Right atrium auricular region (tissue), 2 donors: ENCODE data around the gene KCNMB2. TPM values are rescaled to one million over a fixed set of nuclear protein-coding genes. Genes with fewer than 3 reads are reported as not detected.

Experiments
- DNase-seq: peaks from one replicate; pipeline ENCODE4 v3.0.0-alpha.2; 2019; ENCODE audit warnings: low spot score
- H3K27ac ChIP-seq, 2 donors: fragments of 200-600 bp; sonication (generic); 1 replicate in 1 of 2; 2 replicates in 1 of 2; pipeline ENCODE4 v1.5.1; 2016 to 2019
- H3K27me3 ChIP-seq, 2 donors: fragments of 200-600 bp; sonication (generic); one replicate each; pipeline versions ENCODE4 v1.5.1 to v1.6.0; 2017 to 2019
- H3K36me3 ChIP-seq: fragments of 200-600 bp; sonication (generic); one replicate; pipeline ENCODE4 v1.5.1; 2016
- H3K4me1 ChIP-seq, 2 donors: fragments of 200-600 bp; sonication (generic); one replicate each; pipeline versions ENCODE4 v1.5.1 to v1.6.0; 2017 to 2019
- H3K4me3 ChIP-seq, 2 donors: fragments of 200-600 bp; sonication (generic); 1 replicate in 1 of 2; 2 replicates in 1 of 2; pipeline ENCODE4 v1.5.1; 2017 to 2019; ENCODE audit warnings: mild to moderate bottlenecking in 1 of 2, moderate library complexity in 1 of 2
- H3K9me3 ChIP-seq, 2 donors: fragments of 200-600 bp; sonication (generic); one replicate each; pipeline ENCODE4 v1.5.1; 2019
- total RNA-seq, 2 donors: library from RNA; depleted of rRNA; stranded (reverse); fragments of >200 nt; gene quantifications; one replicate each; pipeline ENCODE4 v1.1.0, GENCODE V29; 2016
- TF ChIP-seq, protein P1 (sequence below), 2 donors: fragments of 200-600 bp; sonication (generic); IDR thresholded peaks; one replicate each; pipeline ENCODE4 v1.5.1; 2019; ENCODE audit warnings: antibody characterized with exemption in 2 of 2

KCNMB2 gene
- total RNA-seq, 2 donors from 2014 or later, result 2.8 to 18.2 TPM

DNA sequence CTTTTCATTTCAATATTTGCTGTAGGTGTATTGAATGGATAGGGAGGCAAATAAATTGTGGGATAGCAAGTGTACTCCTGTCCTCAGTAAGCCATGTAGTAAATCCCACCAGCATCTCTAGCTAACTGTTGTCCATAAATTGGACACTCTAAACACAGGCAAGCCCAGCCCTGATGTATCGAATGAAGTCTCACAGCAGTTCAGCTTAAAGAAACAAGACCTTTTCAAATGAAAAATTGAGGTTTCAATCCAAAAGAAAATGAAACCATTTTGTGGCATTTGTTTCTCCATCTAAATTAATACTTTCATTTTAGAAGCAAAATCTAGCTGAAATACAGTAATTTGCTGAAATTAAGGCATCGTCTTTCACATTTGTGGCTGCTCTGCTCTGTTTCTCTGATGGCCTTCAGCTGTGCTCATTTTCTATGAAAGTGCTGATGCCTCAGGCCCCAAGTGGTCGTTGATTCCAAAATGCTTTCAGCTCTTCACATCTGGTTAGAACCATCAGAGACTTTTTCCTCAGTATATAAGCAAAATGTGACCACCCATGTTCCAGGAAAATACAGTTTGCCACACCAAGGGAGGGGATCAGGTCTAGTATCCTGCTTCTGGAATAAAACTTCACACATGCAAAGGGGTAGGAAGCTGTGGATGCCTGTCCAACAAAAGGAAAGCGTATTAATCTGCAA lies 290.3 kb downstream of the KCNMB2 start:
- no peaks in the 10 kb centered on the region for H3K36me3 ChIP-seq
- H3K27ac ChIP-seq, result no peak overlapping the region
- TF ChIP-seq, protein P1, sequence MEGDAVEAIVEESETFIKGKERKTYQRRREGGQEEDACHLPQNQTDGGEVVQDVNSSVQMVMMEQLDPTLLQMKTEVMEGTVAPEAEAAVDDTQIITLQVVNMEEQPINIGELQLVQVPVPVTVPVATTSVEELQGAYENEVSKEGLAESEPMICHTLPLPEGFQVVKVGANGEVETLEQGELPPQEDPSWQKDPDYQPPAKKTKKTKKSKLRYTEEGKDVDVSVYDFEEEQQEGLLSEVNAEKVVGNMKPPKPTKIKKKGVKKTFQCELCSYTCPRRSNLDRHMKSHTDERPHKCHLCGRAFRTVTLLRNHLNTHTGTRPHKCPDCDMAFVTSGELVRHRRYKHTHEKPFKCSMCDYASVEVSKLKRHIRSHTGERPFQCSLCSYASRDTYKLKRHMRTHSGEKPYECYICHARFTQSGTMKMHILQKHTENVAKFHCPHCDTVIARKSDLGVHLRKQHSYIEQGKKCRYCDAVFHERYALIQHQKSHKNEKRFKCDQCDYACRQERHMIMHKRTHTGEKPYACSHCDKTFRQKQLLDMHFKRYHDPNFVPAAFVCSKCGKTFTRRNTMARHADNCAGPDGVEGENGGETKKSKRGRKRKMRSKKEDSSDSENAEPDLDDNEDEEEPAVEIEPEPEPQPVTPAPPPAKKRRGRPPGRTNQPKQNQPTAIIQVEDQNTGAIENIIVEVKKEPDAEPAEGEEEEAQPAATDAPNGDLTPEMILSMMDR (IDR thresholded peaks at IDR 0.05), result no peak
- no peaks in the 10 kb centered on the region for H3K27me3 ChIP-seq
- H3K4me1 ChIP-seq, result peaks cover 0 to 13% of the 10 kb centered on the region in 2 donors
- no peak overlapping the region for H3K4me3 ChIP-seq
- no peak for DNase-seq
- no peaks in the 10 kb centered on the region for H3K9me3 ChIP-seq

DNA sequence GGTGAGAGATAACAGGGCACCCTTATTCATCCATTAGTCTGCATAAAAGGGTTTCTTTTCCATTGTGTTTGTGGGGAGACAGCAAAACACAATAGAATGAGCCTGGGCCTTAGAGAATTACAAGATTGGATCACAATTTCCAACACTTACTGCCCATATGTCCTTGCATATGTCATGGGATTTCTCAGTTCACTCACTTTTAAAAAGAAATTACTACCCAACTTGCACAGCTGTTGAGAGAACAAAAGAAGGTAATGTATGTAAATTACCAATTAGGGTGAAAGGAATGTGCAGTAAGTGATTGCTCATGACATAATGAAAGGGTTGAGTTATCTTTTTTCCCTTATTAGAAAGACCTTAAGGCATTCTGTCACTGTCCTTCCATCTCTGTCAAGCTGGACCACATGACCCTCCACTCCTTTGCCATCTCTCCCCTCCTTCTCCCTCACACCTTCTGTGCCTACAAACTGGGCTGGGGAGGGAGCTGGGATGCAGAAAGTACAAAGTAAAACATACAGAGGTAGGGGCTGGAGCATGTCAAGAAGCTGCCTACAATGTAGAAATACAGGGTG lies 291.1 kb downstream of the KCNMB2 start:
- no peak overlapping the region for H3K4me3 ChIP-seq
- H3K36me3 ChIP-seq, result no peaks in the 10 kb centered on the region
- H3K9me3 ChIP-seq, result no peaks in the 10 kb centered on the region
- TF ChIP-seq, protein P1 (IDR thresholded peaks at IDR 0.05), result no peak
- no peak overlapping the region for H3K27ac ChIP-seq
- H3K27me3 ChIP-seq, result no peaks in the 10 kb centered on the region
- peaks cover 0 to 13% of the 10 kb centered on the region in 2 donors for H3K4me1 ChIP-seq
- DNase-seq, result no peak

DNA sequence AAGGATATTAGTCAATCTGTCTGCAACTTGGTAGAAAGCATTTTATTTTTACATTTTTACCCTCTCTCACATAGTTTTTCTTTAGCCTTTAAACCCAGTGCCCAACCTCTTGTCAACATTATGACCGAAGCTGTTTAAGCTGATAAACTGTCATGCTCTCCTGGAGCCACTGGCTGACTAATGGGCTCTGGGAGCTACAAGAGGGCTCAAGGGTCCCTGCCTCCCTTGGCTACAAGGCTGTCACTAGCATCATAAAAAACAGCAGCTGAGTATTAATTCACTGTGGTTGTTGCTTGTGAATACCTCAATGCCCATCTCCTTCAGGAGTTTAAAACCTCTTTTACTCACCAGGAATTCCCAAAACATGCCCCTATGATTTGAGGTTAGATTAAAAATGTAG lies 297.5 kb downstream of the KCNMB2 start:
- no peaks in the 10 kb centered on the region for H3K27me3 ChIP-seq
- H3K9me3 ChIP-seq, result no peaks in the 10 kb centered on the region
- no peaks in the 10 kb centered on the region for H3K36me3 ChIP-seq
- no peak for DNase-seq
- H3K27ac ChIP-seq, result no peak overlapping the region
- no peaks in the 10 kb centered on the region for H3K4me1 ChIP-seq
- H3K4me3 ChIP-seq, result no peak overlapping the region
- TF ChIP-seq, protein P1 (IDR thresholded peaks at IDR 0.05), result no peak

DNA sequence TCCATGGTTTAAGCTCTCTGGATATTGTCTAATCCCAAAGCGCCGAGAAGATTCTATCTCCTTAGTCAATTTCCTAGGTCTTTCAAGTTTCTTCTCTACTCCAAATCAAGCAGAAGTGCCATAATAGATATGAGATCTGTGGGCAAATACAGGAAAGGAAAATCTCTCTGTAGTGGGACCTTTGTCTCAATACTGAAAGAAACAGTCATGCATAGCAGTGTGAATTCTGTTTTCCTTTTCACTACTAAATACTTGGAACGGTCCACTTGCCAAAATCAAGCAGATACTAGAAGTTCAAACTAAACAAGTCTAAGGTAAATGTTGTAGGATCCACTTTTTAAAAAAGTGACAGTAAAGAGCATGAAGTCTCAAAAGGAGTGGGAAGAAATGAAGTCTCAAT lies 298.8 kb downstream of the KCNMB2 start:
- Histone ChIP-seq H3K4me1 (no peaks in the 10 kb centered on the region), H3K27ac (no peak overlapping the region), H3K27me3 (no peaks in the 10 kb centered on the region), H3K9me3 (no peaks in the 10 kb centered on the region), H3K4me3 (no peak overlapping the region), H3K36me3 (no peaks in the 10 kb centered on the region)
- TF ChIP-seq, protein P1 (IDR thresholded peaks at IDR 0.05), result no peak
- DNase-seq, result no peak

DNA sequence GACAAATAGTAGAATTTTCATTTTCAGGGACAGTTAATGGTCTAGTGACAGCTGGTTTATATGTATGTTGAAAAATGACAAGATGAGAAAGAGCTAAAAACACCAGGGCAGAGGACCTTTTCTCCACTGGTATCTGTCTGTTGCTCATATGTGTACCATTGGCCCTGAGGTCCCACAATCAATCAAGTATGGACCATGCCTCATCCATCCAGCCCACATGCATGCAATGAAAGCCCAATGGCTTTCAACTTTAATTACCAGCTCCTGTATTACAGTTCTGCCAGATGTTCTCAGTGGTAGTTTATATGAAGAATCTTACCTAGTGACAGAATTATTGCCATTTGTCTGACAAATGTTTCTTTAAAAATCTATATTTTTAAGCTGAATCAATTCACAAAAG lies 301.3 kb downstream of the KCNMB2 start:
- Histone ChIP-seq H3K4me1 (no peaks in the 10 kb centered on the region), H3K27me3 (no peaks in the 10 kb centered on the region), H3K36me3 (no peaks in the 10 kb centered on the region), H3K9me3 (no peaks in the 10 kb centered on the region), H3K27ac (no peak overlapping the region), H3K4me3 (no peak overlapping the region)
- DNase-seq, result no peak
- TF ChIP-seq, protein P1 (IDR thresholded peaks at IDR 0.05), result no peak

DNA sequence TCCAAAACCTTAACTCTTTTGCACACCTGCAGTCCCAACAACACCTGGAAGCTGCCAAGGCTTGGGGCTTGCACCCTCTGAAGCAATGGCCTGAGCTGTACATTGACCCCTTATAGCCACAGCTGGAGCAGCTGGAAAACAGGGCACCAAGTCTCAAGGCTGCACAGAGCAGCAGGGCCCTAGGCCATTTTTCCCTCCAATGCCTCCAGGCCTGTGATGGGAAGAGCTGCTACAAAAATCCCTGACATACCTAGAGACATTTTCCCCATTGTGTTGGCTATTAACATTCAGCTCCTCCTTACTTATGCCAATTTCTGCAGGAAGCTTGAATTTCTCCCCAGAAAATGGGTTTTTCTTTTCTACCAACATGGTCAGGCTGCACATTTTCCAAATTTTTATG lies 304.4 kb downstream of the KCNMB2 start:
- no peaks in the 10 kb centered on the region for H3K36me3 ChIP-seq
- TF ChIP-seq, protein P1 (IDR thresholded peaks at IDR 0.05), result no peak
- no peak for DNase-seq
- no peak overlapping the region for H3K4me3 ChIP-seq
- H3K27ac ChIP-seq, result no peak overlapping the region
- H3K9me3 ChIP-seq, result no peaks in the 10 kb centered on the region
- H3K27me3 ChIP-seq, result no peaks in the 10 kb centered on the region
- H3K4me1 ChIP-seq, result no peaks in the 10 kb centered on the region
